Hematopoietic multipotent progenitor cell treated with erythropoietin and hydrocortisone succinate and interleukin-3 and kit ligand, for 8 days (in vitro differentiated cells): Measurements from ENCODE around the gene ZNF423.

Experiments
- DNase-seq: peaks from one replicate; pipeline ENCODE4 v3.0.0-alpha.2; 2015

Gene ZNF423

DNA sequence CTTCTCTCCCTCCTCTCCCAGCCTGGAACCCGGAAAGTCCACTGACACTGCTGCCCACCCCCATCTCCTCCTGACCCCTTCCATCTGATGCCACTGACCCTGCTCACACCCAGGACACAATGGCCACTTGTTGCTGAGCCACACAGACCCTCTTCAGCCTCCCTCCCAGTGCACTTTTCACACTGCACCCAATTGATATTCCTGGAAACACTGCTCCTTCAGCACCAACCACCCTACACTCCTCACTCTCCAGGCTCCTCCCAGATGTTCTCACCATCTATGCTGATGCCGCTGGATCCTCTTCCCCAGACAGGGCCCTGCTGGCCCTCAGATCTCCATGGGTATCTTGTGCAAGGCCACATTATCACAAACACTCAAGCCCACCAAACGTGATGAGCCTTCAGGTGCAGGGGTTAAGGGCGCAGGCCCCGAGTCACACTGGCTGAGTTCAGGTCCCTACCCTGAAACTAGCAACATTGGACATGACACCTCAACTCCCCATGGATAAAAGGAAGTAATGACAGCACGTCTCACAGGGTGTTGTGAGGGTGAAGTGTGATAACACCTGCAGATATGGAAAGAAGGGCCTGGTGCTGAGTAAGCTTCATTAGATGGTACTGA lies 238.1 kb downstream of the ZNF423 start:
- DNase-seq: no peak

DNA sequence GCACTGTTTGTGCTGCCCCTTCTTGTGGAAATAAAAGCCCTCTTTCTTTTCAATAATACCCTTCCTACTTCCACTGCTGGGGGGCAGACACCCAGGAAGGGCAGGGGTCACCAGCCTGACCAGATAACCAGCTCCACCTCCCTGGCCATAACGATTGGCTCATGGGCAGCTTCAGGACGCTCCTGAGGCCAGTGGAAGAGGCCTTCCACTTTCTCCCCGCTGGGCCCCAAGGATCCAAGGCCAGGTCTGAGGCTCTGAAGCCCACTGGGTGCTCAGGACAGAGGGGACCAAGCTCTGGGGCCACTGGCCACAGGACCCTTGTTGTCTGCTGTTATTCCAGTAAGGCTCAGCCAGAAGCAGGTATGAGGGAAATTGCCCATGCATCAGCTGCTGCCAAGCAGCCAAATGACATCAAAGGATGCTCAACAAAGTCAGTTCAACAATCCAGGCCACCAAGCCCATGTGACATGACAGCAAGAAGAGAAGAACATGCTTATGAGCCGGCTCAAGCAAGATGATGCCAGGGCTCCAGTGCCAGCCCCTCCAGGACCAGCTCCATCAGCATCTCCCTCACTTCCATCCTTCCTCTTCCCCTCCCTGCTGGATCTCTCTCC lies 238.8 kb downstream of the ZNF423 start:
- no peak for DNase-seq

DNA sequence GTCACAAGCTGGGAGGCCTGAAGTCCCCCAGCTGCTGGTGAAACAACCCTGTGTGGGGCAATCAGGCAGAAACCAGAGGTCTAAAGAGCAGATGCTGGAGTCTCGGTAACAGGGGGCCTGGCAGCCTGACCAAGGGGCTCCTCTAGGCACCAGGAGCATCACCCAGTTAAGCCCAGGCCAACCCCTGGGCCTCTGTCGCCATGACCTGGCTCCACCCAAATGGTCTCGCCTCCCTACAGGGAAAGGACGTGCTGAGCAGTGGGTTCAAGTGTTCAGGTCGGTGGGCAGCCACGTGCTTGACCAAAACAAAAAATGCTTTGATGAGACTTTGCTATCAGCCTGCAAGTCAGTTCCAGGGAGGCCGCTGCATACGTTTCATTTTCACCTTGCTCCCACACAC lies 240.3 kb downstream of the ZNF423 start:
- DNase-seq: no peak

DNA sequence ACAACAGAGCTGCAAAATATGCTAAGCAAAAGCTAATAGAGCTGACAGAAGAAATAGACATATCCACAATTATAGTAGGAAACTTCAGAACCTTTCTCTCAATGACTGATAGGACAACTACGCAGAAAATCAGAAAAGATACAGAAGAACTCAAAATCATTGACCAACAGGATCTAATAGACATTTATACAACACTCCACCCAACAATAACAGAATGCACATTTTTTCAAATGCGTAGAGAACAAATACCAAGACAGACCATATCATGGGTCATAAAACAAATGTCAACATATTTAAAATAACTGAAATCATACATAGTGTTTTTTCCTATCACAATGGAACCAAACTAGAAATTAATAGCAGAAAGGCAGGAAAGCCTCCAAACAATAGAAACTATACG lies 244.9 kb downstream of the ZNF423 start:
- DNase-seq: no peak

DNA sequence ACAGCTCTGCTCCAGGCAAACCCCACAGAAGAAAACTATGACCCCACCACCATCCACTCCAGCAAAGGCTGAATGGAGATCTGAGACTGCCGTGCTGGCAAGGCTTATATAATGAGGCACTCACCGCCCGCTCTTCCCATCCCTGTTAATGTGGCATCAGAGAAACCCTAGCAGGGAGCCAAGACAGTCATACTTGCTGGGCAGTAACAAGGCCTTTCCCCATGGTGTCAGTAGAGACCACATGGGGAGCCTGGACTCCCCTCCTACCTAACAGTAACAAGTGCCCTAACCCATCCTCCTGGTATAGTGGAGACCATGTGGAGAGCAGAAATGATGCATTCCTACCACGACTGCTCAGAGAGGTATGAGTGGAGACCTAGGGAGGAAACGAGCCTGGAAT lies 247.1 kb downstream of the ZNF423 start:
- no peak for DNase-seq

DNA sequence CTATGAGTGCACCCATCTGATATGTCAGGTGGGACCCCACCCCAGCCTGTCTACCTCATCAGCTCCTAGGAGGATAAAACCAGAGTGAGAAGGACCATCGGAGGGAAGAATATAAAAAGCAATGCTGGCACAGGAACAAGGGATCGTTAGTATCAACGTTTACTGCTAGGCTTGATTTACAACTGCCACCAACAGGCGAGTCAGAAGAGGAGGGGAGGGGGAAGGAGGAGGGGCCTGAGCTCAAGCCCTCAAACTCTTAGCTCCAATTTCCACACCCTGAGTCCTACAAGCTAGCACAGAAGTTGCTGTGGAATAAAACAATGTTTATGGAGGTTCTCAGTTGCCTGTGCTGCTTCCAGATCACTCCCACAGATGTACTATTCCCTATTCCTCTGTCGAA lies 247.8 kb downstream of the ZNF423 start:
- no peak for DNase-seq

DNA sequence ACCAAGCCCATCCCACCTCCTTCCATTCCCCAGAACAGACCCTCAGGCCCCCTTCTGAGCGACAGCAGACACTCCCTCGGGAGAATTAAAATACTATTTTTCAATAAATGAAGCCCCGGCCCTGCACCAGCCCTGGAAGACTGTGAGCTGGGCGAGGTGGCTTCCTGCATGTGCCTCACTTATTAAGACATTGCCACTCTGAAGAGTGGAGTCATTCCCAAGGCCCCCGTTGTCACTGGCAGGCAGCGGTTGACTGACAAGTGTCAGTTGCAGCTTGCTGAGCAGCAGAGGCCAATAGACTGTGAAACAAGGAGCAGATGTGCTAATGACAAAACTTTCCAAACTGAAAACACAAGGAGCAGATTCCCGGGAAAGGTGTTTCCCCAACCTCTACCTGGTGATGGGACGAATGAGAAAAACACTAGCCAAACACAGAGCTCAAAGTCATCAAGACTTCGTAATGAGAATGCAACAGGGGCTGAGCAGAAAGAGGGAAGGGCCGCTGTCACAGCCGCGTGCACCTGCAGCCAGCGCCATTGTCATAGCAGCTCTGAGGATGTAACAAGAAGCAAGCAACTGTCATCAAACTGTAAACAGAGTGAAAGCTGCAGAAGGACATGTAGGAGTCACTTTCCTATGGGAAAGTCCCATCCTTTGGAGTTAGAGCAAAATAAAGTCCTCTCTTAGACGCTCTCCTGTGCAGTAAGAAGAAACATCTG lies 250.2 kb downstream of the ZNF423 start:
- no peak for DNase-seq

DNA sequence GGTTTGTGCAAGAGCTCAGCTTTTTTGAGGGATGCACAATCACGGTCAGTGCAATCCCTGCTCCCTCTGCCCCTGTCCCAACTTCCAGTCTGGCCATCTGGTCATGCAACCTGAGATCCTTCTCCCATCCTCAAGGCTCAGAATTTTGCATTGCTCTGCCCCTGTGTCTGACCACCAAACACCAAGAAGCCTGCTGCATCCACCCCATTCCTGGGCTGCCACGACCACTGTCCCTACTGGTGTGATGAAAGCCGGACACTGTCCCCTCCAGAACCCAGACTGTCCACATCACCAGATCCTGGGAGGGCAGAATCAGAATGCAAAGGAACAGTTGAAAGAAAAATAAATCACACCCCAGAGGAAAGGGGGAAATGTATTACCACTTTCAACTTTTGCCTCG lies 251.3 kb downstream of the ZNF423 start:
- no peak for DNase-seq

DNA sequence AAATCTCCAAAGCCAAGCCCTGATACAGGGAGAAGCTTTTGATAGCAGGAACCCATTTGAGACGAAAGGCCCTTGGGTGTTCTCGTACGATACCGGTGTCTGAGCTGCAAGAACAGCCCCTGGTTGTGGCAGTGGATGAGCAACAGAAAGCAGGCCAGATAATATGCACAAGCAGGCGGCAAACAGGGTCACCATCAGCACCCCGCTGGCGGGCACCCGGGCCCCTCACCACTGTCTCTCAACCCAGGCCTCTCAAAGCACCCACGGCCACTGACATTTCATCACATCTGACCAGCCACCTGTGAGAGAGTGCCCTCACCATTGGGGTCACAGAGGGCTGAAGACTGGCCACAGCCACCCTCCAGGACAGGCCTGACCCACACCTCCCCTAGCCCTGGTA lies 252.0 kb downstream of the ZNF423 start:
- no peak for DNase-seq

DNA sequence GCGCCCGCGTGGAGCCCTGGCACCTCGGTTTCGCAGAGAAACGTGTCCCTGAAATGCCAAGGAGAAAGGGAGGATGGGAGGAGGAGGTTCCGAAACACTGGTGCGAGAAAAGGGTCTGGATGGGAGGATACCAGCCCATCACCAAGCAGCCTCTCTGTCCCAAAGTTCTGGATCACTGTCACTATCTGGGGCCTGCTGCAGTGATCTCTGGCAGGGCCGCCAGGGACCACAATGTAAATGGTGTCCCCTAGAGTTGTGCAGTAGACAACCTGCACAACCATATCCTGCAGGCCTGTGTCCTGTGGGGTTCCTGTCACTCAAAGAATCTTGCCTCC lies 253.0 kb downstream of the ZNF423 start:
- no peak for DNase-seq

DNA sequence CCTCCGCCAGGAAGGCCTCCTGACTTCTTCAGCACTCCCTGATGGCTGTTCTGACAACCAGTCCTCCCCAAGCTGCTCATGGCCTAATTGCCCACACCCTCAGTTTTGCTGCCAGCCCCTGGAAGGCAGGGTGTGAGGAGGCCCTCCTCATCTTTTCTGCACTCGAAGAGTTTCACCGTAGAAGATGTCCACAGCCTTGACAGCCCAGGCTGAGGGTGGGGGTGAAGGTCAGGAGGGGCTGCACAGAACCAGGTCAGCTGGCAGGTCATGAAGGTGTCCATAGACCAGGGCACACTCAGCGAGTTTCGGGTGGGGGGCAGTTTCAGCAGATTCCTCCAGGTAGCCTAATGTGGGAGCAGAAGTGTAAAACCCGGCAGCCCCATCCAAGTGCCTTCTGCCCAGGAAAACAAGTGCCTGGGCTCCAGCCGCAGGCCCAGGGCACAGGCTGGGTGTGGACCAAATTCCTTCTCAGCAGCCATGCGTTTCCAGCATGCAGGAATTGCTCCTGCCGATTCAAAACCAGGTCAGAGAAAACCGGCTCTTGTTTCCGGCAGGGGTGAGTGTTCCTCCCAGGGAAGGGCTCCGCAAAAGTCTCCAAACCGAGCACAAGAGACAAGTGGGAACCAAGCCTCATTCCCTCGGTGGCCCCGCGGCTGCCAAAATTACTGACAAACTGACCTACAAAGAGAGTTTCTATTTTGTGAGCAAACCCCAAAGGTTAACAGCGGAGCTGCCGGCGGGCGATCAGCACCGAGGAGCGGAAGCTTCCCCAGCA lies 253.5 kb downstream of the ZNF423 start:
- no peak for DNase-seq

DNA sequence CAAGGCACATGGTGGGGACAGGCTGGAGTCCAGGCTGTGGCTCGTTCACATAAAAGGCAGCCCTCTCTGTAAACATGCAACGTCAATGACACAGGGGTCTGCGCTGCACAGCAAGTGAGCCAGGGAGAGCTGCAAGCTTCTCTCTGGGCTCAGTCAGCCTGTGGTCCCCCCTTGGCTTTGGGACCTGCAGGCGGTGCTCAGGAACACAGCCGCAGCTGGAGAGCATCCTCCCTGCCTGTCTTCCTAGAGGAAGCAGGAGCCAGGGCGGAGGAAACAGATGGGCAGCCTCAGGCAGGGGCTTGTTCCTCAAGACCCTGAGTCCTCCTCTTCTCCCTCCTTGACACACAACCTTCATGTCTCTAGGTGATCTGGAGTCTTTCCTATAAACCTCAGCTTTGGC lies 254.3 kb downstream of the ZNF423 start:
- no peak for DNase-seq

DNA sequence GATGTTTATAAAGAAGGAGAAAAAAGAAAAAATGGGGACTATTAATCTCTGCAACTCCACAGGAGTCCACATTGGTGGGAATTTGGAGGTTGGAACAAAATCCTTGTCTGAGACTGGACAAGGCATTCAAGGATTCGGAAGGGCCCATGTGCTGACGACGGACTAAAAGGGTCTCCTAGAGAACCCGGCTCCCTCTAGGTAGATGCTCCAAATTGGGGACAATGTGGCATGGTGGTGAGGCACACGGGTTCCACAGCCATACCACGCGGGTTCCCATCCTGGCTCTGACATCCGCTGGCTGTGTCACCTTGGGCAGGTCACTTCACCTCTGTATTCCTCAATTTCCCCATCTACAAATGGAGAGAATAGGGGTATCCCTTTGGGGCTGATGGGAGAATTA lies 254.9 kb downstream of the ZNF423 start:
- no peak for DNase-seq

DNA sequence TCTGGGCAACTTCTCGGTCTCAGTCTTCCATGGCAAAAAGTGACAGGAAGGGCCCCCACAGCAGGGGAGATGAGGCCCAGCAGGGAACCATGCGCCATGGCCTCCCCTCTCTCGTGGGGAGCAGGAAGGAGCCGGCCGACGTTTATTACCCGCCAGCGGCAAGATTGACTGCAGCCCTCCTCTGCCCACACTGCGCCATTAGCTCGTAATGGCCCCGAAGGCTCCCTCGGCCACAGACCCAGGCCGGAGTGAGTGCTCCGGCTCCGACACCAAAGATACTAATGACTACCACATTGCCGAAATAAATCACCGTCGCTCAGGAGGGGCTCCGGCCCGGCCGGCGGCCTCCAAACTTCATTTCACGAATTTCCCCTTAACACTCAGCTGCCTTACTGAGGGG lies 255.4 kb downstream of the ZNF423 start:
- no peak for DNase-seq

DNA sequence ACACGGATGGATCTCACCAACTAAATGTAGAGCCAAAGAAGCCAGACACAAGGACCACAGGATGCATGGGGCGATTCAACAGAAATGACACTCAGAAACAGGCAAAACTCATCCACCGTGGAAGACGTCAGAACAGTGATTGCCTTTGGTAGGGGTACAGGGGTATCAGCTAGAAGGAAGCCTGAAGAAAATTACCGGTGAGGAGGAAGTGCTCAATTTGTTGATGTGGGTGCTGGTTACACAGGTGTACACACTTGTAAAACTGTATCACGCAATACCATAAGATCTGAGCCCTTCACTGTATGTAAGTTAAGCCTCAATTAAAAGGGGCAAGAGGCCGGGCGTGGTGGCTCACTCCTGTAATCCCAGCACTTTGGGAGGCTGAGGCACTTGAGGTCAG lies 256.2 kb downstream of the ZNF423 start:
- no peak for DNase-seq

DNA sequence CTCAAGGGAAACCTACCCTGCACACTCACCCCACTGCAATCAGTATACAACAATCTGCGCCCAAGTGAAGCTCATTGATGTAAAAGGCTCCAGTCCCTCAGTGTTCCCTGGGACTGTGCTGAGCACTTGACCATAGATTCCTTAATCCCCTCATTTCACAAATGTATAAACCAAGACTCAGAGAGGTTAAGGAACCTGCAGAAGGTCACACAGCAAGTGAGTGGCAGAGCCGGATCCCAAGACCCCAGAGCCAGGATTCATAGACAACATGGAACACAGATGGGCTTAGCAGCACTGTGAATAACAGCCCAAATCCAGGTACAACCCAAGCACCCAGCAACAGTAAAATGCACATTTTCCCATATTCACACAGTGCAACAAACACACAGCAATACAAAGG lies 256.6 kb downstream of the ZNF423 start:
- DNase-seq: no peak

DNA sequence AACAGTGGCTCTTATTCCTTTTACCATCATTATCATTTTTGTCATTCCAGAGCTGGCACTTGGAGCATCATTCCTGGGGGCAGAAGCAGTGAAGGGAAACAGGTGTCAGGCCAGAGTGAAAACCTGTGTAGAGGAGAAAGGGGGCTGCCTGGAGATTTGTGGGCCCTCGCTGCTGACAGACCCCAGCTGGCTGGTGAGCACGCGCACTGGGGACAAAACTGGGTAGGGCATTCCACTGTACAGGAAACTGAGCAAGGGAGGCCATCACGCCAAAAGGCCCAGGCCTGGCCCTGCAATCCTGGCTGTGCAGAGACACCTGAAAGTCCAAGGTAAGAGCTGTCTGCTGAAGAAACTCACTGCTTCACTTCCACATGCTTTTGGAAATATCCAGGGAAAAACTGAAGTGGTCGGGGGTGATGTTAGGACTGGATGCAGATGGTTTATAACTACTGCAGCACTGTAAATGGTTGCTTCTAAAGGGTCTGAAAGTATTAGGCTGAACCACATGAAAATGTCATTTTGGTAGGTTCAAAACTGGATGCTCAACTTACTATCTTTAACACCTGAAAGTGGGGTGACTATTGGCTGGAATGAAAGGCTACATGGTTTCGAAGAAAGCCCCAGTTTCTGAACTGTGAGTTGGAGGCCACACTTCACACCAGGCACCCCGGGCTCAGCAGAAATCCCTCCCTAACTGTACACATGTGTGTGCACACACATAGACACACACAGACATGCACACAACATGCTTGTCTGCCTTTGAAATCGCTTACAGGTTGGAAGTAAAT lies 257.3 kb downstream of the ZNF423 start:
- DNase-seq: no peak

DNA sequence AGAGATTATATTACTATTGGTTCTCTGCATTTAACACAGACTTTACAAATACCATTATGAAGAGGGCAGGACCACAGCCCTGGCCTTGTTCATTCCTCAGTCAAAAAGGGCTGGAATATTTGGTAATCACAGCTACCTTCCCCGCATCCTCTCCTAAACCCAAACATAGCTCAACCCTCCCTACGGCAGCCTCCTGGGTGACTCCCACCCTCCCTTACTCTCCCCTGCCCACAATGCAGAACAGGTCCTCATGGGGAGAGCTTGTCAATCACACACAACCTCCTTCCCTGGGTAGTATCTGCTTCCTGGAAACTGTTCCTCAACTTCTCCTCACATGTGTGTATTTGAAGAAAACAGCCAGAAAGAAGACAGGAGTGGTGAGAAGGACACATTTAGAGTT lies 258.1 kb downstream of the ZNF423 start:
- DNase-seq: no peak

DNA sequence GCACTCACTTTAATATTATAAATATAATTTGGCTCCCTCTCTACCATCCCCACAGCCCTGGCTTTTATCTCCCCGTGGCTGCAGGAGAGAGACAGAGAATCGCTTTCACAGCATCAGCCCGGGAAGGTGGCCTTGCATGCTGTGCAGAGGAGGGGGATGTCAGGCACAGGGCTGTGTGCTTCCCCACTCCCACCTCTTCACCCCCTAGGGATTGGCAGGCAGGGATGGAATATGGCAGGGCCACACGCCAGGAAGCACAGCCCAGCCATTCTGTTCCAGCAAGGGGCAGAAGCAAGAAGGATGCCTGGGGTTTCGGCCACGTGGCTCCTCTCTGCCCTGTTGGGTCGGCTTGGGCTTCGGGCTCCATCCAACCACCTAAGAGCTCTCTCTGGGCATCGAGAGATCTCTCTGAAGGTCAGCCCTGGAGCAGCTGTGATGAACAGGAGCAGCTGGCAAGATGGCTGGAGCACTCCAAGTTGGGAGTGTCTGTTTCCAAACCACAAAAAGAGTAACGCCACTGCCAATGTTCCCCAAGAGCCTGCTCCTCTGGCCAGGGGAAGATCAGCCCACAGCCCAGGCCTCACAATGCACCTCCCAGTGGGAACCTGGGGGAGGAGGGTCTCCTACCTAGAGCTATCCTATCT lies 259.1 kb downstream of the ZNF423 start:
- no peak for DNase-seq

DNA sequence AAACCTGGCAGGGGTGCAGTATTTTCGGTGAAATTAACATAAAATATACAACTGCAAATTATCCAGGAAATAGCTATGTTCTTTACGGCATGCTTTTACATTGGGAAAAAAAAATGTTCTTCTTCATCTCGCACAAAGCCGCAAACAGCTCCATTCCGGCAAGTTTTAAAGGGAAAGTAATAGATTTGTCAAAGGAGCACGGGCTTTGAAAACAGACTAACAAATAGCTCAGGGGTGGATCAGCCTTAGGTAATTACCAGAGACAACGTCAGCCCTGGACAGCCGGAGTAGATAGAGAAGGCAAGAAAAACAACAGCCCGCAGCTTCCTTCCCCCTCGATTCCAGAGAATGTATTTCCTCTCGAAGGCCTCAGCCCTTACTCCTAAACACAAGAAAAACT lies 259.8 kb downstream of the ZNF423 start:
- DNase-seq: no peak

DNA sequence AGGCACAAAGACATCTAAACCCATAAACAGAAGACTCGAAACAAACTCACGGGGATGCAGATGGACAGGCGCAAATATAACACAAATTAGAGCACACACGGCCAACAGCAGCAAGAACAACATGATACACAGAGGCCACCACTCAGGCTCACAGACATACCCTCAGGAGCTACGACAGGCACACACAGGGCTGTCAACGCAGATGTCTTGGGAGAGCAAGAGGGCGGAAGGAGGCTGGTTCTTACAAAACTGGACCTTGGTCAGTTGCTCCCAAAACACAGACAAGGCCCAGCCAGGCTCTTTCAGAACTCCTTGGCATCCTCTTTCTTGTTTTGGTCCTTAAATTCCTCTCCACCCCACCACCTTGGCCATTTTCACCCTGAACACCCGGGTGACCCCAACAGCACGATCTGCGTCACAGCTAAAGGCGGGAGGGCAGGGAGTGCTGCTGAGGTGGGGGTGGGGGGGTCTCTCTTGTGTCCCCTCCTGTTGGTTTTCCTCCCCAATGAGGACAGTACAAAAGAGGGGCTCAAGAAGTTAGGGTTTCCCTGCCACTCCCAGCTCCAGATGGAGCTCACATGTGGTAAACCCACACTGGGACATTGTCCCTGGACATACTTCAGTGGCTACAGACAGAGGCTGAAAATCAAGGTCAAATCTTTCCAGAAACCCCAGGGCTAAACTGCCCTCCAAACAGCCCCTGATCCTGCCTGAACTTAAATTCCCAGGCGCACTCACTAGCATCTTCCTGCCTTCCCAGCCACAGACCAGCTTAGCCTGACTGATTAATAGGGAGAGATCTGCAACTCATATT lies 261.0 kb downstream of the ZNF423 start:
- DNase-seq: no peak

DNA sequence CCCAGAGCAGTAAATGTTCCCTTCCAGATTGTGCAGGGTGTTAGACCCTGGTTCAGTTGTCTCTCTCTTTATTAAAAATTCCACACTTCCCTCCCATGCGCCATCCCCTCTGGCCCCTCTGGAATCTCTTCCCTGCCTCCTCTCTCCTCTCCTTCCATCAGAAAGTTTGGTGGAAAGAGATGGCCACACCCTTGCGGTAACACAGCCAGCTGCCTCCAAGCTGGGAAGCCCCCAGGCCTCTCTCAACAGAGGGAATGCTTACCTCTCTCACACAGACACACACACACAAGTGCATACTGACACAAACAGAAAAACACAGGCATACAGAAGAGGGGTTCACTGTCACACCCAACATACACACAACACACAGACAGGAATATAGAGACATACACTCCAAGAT lies 261.8 kb downstream of the ZNF423 start:
- no peak for DNase-seq
